ENCODE results near the gene MARK1.

MARK1 gene

GRCh38 chr1:220692436-220693228 lies 164.7 kb downstream of the MARK1 start:
- no peak for DNase-seq

- no peak for DNase-seq
Measured at GRCh38 chr1:220694866-220695382, 167.0 kb downstream of the MARK1 start.

- no peak for DNase-seq
Measured at GRCh38 chr1:220695426-220695825, 167.5 kb downstream of the MARK1 start.

GRCh38 chr1:220696226-220696862 lies 168.4 kb downstream of the MARK1 start:
- DNase-seq = no peak

- DNase-seq = no peak
Measured at GRCh38 chr1:220696863-220697231, 168.9 kb downstream of the MARK1 start.

- no peak for DNase-seq
Measured at GRCh38 chr1:220697326-220697725, 169.4 kb downstream of the MARK1 start.

- no peak for DNase-seq
Measured at GRCh38 chr1:220698607-220699016, 170.7 kb downstream of the MARK1 start.

- DNase-seq = no peak
Measured at GRCh38 chr1:220699044-220699443, 171.1 kb downstream of the MARK1 start.

- DNase-seq = no peak
Measured at GRCh38 chr1:220700556-220701179, 172.7 kb downstream of the MARK1 start.

GRCh38 chr1:220701974-220702373 lies 174.0 kb downstream of the MARK1 start:
- no peak for DNase-seq

- DNase-seq = no peak
Measured at GRCh38 chr1:220702733-220703270, 174.9 kb downstream of the MARK1 start.

GRCh38 chr1:220703305-220703704 lies 175.4 kb downstream of the MARK1 start:
- no peak for DNase-seq

GRCh38 chr1:220705782-220706181 lies 177.8 kb downstream of the MARK1 start:
- DNase-seq = no peak

- DNase-seq = no peak
Measured at GRCh38 chr1:220706480-220706879, 178.5 kb downstream of the MARK1 start.

- DNase-seq = no peak
Measured at GRCh38 chr1:220707160-220707559, 179.2 kb downstream of the MARK1 start.

GRCh38 chr1:220708244-220708643 lies 180.3 kb downstream of the MARK1 start:
- no peak for DNase-seq

- no peak for DNase-seq
Measured at GRCh38 chr1:220708936-220709801, 181.2 kb downstream of the MARK1 start.

GRCh38 chr1:220710333-220710732 lies 182.4 kb downstream of the MARK1 start:
- DNase-seq = no peak

GRCh38 chr1:220711056-220711809 lies 183.3 kb downstream of the MARK1 start:
- no peak for DNase-seq

Data from amniotic stem cell (primary cell).